ENCODE data around the gene GPC5. TPM values are rescaled to one million over a fixed set of nuclear protein-coding genes. Genes with fewer than 3 reads are reported as not detected.
"Not testable (repeated sequence)": the region's sequence is repeated elsewhere in the genome, so short reads cannot be mapped to it uniquely, and the experiment has no call there.

The GPC5 gene
- total RNA-seq, 2 experiments from 2014 or later = 0.14 TPM; not detected in 1

DNA sequence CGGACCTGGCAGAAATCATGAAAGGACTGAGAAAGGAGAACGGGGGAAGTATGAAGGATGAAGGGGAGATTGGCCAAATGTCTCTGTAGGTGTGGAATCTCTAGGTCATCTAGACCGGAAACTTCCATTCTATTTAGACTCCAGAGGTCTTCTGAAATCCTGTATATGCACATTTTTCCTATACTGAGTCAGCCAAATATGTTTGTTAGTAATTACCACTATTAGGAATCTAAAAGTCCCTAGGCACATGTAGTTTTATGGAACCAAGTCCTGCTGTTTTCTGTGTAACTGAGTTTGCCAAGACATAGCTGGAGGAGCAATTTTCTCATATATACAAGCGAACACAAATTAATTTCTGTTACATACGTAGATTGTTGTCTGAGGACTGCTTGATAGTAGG is 498.1 kb downstream of the GPC5 start:
- no peaks in the 10 kb centered on the region for H3K4me1 Mint-ChIP-seq
- H3K4me3 Mint-ChIP-seq = no peak overlapping the region
- no peaks in the 10 kb centered on the region for H3K36me3 Mint-ChIP-seq
- POLR2A ChIA-PET = no interaction called here
- ATAC-seq (ENCODE audit: low read depth) (no peak), DNase-seq (no peak)
- H3K27ac Mint-ChIP-seq = no peak overlapping the region
- peaks cover 2% of the 10 kb centered on the region for H3K9me3 Mint-ChIP-seq
- H3K27me3 Mint-ChIP-seq = no peaks in the 10 kb centered on the region

DNA sequence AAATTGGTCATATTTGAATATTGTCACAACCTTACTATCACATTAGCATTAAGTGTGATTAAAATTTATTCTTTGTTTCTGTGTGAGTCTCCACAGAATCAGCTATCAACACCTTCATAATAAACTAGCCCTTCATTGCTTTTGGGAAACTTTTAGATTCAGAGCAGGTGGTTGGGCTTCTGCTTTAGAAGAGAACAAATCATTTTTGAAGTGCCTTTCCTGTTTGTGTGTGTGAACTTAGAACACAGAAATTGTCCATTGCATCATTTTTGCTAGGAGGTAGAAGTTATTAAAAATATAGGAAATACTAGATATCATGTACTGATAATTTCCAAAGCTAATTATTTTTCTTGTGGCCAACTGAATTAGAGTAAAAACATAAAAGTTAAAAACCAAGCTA is 500.6 kb downstream of the GPC5 start:
- H3K4me1 Mint-ChIP-seq; H3K27ac Mint-ChIP-seq; H3K27me3 Mint-ChIP-seq; ATAC-seq (ENCODE audit: low read depth); H3K9me3 Mint-ChIP-seq; POLR2A ChIA-PET; H3K4me3 Mint-ChIP-seq; DNase-seq; H3K36me3 Mint-ChIP-seq: not testable (repeated sequence)

DNA sequence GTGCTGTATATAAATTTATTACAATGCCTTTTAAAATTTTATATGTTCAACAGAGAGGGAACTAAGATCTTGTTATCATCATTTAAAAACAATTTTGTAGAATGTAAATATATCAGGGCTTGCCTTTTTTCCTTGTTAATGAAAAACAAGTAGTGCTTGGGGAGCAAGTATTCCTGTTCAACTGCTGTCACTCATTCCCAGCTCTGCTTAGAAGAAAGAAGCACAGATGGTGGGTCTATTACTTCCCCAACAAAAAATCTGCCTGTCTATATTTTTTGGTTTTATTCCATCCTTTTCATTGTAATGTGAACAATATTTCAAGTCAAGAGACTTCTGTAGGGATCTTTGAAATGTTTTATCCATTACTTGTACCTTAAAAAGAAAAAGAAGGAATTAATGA is 503.9 kb downstream of the GPC5 start:
- ATAC-seq (ENCODE audit: low read depth) (no peak), DNase-seq (no peak)
- H3K9me3 Mint-ChIP-seq = no peaks in the 10 kb centered on the region
- H3K27ac Mint-ChIP-seq = no peak overlapping the region
- no peaks in the 10 kb centered on the region for H3K36me3 Mint-ChIP-seq
- POLR2A ChIA-PET = no interaction called here
- H3K4me3 Mint-ChIP-seq = no peak overlapping the region
- no peaks in the 10 kb centered on the region for H3K4me1 Mint-ChIP-seq
- no peaks in the 10 kb centered on the region for H3K27me3 Mint-ChIP-seq

DNA sequence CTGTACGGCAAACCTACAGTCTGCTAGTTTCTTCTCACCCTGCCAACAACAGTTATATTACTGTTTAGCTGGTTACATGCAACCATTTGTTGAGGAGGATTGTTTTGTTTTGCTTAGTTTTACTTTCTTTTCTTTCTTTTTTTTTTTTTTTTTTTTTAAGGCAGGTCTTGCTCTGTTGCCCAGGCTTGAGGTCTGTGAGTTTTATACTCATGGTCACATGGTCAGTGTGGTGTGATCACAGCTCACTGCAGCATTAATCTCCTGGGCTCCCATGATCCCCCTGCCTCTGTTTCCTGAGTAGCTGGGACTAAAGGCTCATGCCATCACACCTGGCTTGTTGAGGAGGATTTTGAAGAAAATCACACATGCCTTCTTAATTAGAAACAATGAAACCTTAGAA is 505.6 kb downstream of the GPC5 start:
- Mint-ChIP-seq H3K9me3 (no peaks in the 10 kb centered on the region), H3K4me1 (no peaks in the 10 kb centered on the region), H3K36me3 (no peaks in the 10 kb centered on the region), H3K27ac (no peak overlapping the region), H3K27me3 (no peaks in the 10 kb centered on the region), H3K4me3 (no peak overlapping the region)
- DNase-seq = no peak
- ATAC-seq (ENCODE audit: low read depth) = no peak
- POLR2A ChIA-PET = no interaction called here

DNA sequence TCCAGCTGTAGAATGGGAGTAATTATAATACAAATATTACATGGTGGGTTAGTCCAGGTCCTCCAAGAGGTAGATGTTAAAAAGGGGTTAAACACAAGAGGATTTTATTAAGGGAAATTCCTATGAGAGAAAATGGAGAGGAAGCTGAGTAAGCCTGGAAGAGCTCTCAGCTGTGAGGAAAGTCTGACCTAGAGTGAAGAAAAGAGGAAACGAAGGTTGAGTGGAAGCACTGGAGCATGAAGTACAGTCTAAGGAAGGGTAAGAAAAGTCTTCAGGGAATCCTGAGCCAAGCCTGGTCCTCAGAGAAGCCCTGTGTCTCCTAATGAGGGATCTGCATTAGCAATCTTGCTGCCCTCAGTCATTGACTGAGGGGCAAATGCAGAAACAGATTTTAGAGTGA is 506.2 kb downstream of the GPC5 start:
- H3K9me3 Mint-ChIP-seq = no peaks in the 10 kb centered on the region
- H3K36me3 Mint-ChIP-seq = no peaks in the 10 kb centered on the region
- ATAC-seq (ENCODE audit: low read depth) = no peak
- POLR2A ChIA-PET = no interaction called here
- no peaks in the 10 kb centered on the region for H3K27me3 Mint-ChIP-seq
- no peak overlapping the region for H3K4me3 Mint-ChIP-seq
- H3K27ac Mint-ChIP-seq = no peak overlapping the region
- no peak for DNase-seq
- H3K4me1 Mint-ChIP-seq = no peaks in the 10 kb centered on the region

DNA sequence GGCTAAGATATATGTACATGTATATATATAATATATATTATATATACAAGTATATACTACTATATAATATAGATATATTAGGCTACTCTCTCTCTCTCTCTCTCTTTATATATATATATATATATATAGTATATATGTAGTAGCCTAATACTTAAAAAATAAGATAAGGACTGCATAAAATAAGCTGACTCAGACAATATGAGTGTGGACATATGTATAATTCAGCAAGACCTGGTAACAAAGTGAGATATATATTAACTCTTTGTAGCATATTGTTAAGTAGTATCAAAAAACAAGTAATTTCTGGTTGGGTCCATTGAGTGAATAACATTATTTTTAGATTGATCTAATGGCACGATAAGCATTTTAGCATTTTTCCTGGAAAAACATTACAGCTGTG is 509.0 kb downstream of the GPC5 start:
- DNase-seq = no peak
- no peak overlapping the region for H3K27ac Mint-ChIP-seq
- no peaks in the 10 kb centered on the region for H3K27me3 Mint-ChIP-seq
- POLR2A ChIA-PET = no interaction called here
- H3K4me1 Mint-ChIP-seq = no peaks in the 10 kb centered on the region
- no peak overlapping the region for H3K4me3 Mint-ChIP-seq
- H3K9me3 Mint-ChIP-seq = no peaks in the 10 kb centered on the region
- H3K36me3 Mint-ChIP-seq = no peaks in the 10 kb centered on the region
- no peak for ATAC-seq (ENCODE audit: low read depth)

DNA sequence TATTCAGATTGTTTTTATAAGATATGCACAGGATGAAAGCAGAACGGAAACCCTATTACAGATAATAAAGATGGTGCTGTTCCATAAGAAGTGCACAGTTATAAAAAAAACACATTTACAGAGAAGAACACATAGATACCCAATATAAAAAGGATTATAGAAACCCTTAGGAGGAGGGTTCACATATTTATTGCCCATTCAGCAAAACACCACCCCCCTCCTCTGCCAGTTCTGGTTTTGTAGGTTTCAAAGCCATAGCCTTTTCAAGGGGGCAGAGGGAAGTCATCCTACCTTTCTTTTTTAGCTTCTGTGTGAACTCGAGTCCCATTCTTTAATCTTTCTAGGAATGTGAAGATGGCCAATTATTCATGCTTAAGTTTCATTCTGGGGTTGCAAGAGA is 511.2 kb downstream of the GPC5 start:
- H3K27ac Mint-ChIP-seq = no peak overlapping the region
- no peaks in the 10 kb centered on the region for H3K9me3 Mint-ChIP-seq
- POLR2A ChIA-PET = no interaction called here
- no peaks in the 10 kb centered on the region for H3K36me3 Mint-ChIP-seq
- H3K27me3 Mint-ChIP-seq = no peaks in the 10 kb centered on the region
- H3K4me3 Mint-ChIP-seq = no peak overlapping the region
- no peak for DNase-seq
- ATAC-seq (ENCODE audit: low read depth) = no peak
- no peaks in the 10 kb centered on the region for H3K4me1 Mint-ChIP-seq

DNA sequence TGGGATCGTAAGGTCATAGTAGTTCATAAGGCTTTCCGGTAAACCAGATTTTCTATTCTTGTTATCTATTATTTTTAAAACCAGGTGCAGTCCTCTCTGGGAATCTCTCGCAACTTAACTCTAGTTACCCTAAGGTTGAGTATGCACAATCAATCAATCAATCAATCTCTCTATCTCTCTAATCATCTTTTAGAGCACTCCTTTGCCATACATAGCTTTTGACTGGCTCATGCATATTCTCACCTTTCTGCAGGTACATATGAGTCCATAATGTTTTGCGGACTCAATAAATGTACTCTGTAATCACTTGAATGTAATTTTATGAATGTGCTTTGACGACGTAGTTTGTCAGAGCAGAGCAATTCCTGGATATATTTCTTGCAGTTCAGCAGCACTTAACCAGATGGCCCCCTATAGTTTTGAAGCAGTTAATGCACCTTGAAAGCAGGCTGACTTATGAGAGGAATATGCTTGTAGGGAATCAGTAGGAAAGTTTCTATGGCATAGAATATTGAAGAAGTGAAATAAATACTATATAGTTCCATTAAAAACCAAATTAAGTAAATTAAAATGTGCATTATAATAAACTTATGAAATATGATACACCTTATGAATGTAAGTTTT is 524.7 kb downstream of the GPC5 start:
- no peaks in the 10 kb centered on the region for H3K4me1 Mint-ChIP-seq
- no peak overlapping the region for H3K27ac Mint-ChIP-seq
- no peak overlapping the region for H3K4me3 Mint-ChIP-seq
- H3K27me3 Mint-ChIP-seq = no peaks in the 10 kb centered on the region
- POLR2A ChIA-PET = no interaction called here
- no peaks in the 10 kb centered on the region for H3K36me3 Mint-ChIP-seq
- no peak for DNase-seq
- ATAC-seq (ENCODE audit: low read depth) = no peak
- no peaks in the 10 kb centered on the region for H3K9me3 Mint-ChIP-seq

DNA sequence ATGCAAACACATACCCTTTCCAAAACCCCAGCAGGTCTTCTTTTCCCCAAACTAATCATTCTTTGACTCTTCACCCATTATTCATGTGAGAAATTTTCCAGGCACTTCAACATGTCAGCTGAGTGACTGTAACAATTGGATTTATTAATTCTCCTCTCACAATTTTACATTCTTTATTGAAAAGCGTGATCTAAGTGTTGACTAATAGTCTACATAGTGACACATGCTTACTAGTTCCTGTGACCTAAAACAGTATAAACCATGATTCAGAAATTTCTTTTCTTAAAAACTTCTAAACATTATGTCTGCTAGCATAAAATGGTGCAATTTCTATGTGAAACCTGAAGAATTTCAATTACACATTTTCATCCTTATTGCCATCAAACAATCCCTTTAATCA is 532.3 kb downstream of the GPC5 start:
- Mint-ChIP-seq H3K4me3 (no peak overlapping the region), H3K27ac (no peak overlapping the region), H3K4me1 (no peaks in the 10 kb centered on the region), H3K9me3 (no peaks in the 10 kb centered on the region), H3K27me3 (no peaks in the 10 kb centered on the region), H3K36me3 (no peaks in the 10 kb centered on the region)
- ATAC-seq (ENCODE audit: low read depth) = no peak
- no peak for DNase-seq
- POLR2A ChIA-PET = no interaction called here

DNA sequence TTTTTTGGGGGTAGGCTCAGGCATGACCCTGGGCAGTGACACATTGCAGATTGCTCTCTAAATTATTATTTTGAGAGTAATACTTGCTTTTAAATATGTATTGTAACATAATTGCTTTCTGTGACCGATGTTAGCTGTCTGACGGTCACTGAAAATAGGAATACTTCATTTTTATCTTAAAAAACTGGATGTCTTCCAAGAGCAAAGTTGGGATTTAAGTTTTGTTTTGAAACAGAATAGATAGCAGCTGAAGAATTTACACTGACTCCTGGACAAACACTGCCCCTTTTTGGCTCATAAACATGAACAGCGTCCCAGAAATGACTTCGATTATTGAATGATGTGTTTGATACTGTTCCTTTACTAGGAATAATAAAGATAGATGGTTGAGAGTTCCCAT is 535.9 kb downstream of the GPC5 start:
- Mint-ChIP-seq H3K27me3 (no peaks in the 10 kb centered on the region), H3K27ac (no peak overlapping the region), H3K9me3 (peaks cover 1% of the 10 kb centered on the region), H3K4me1 (no peaks in the 10 kb centered on the region), H3K36me3 (no peaks in the 10 kb centered on the region), H3K4me3 (no peak overlapping the region)
- POLR2A ChIA-PET = no interaction called here
- ATAC-seq (ENCODE audit: low read depth) (no peak), DNase-seq (no peak)

DNA sequence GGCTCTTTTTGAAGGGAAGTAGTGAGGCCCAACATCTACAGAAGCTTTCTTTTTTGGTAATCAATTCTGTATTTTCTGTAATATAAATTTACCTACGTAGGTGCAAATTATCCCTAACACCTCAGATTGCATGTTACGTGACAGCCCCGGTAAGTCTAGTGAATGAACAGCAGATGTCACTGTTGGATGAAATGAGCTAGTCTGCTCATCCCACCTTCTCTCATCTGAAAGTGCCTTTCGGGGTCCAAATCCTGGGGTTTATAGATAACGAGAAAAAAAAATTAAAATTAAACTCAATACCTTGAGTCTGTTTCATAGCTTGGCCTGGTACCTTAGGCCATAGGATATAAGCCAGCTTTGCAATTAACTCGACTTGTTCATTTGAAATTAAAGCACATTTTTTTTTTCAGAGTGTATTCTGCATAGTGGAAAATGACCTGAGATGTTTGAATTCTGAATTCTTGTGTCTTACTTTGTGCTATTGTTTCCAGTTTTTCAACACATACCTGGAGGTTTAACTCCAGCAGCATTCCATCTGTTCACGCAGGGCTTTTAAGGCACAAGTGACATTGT is 548.2 kb downstream of the GPC5 start:
- Mint-ChIP-seq H3K27ac (no peak overlapping the region), H3K27me3 (no peaks in the 10 kb centered on the region), H3K36me3 (no peaks in the 10 kb centered on the region), H3K4me1 (no peaks in the 10 kb centered on the region), H3K9me3 (no peaks in the 10 kb centered on the region), H3K4me3 (no peak overlapping the region)
- ATAC-seq (ENCODE audit: low read depth) (no peak), DNase-seq (no peak)
- POLR2A ChIA-PET = no interaction called here

DNA sequence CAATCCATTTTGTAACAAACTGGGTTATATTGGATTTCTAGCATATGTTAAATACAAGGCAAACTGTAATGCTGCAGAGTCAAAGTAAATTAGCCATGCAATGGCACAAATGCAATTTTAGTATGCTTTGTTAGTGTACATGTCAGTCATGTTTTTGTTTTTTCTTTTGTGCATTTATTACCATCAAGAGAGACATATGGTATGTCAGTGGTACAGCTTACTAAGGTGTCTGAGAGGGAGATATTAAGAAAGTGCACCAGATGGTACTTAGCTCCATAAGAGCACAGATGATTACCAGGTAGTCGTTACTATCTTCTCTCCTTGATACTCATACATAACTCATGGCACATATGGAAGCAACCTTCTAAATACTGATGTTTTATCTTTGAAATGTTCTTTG is 550.3 kb downstream of the GPC5 start:
- no peaks in the 10 kb centered on the region for H3K27me3 Mint-ChIP-seq
- no peaks in the 10 kb centered on the region for H3K4me1 Mint-ChIP-seq
- no peaks in the 10 kb centered on the region for H3K9me3 Mint-ChIP-seq
- no peak overlapping the region for H3K4me3 Mint-ChIP-seq
- ATAC-seq (ENCODE audit: low read depth) (no peak), DNase-seq (no peak)
- H3K27ac Mint-ChIP-seq = no peak overlapping the region
- POLR2A ChIA-PET = no interaction called here
- no peaks in the 10 kb centered on the region for H3K36me3 Mint-ChIP-seq

DNA sequence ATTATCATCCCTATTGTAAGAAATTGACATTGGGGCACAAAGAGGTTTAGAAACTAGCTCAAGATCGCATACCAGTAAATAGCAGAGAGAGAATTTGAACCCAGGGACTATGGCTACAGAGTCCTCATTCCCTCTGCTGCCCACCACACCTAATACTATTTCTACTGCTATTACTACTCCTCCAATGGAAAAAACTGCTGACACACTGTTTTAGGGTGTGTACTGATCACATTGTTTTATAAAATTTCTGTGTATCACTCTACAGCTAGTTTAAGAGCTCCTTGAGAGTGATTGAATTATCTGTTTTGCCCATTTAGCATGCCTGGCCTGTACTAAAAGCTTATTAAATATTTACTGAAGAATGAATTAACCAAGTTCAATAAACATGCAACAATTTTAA is 552.4 kb downstream of the GPC5 start:
- POLR2A ChIA-PET = no interaction called here
- Mint-ChIP-seq H3K4me3 (no peak overlapping the region), H3K4me1 (no peaks in the 10 kb centered on the region), H3K36me3 (no peaks in the 10 kb centered on the region), H3K27ac (no peak overlapping the region), H3K27me3 (no peaks in the 10 kb centered on the region), H3K9me3 (no peaks in the 10 kb centered on the region)
- no peak for DNase-seq
- ATAC-seq (ENCODE audit: low read depth) = no peak

DNA sequence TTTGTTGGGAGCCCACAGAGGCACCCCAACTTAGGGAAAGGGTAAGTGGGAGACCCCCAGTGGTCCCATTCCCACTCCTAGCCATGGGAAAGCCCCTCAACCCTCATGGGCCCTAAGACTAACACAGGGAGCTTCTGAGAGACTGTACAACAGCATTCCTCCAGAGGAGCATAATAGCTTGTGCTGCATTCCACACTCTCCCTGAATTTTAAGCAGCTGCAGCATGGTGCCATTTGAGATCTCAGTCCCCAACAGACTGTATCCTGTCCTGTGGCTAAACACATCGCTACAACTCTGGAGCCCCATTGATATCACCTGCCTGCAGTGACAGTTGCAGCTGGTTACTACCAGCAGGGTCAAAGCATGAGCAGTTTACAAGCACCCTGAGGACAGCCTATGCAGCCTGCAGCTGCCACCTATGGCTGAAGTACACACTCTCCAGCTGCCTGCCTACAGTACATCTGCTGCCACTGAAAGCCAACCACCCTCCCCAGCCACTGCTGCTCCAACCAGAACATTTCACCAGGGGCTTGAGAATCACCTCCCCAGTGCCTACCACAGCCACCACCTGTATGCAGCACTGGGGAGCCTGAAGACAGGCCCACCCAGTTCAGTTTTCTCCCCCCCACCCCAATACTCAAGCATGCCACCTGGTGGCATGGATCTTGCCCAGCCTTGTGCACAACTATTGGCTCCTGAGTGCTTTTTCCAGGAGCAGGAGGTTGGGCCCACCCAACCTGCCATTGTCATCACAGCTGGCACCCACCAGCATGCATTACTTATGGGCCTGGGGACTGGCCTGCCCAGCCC is 557.3 kb downstream of the GPC5 start:
- Mint-ChIP-seq H3K27ac (no peak overlapping the region), H3K27me3 (no peaks in the 10 kb centered on the region), H3K36me3 (no peaks in the 10 kb centered on the region), H3K9me3 (no peaks in the 10 kb centered on the region), H3K4me1 (no peaks in the 10 kb centered on the region), H3K4me3 (no peak overlapping the region)
- POLR2A ChIA-PET = no interaction called here
- ATAC-seq (ENCODE audit: low read depth) = no peak
- DNase-seq = no peak
